Transverse colon (tissue), 4 donors: ENCODE measurements around the gene CFAP221.

Experiments
- CTCF ChIP-seq, 5 experiments: fragments of 200-600 bp in 3 of 5; fragments of 450-650 bp in 2 of 5; sonication (generic) in 3 of 5; IDR thresholded peaks; 1 replicate in 2 of 5; 2 replicates in 3 of 5; pipeline ENCODE4 v1.5.1; 2016 to 2017; ENCODE audit warnings: antibody characterized with exemption in 5 of 5, inconsistent platforms in 3 of 5, mild to moderate bottlenecking in 2 of 5, moderate library complexity in 1 of 5
- POLR2AphosphoS5 ChIP-seq, 3 donors: sonication (generic); formaldehyde crosslinking; IDR thresholded peaks; one replicate each; pipeline ENCODE4 v1.6.1; 2016; ENCODE audit warnings: antibody characterized with exemption in 3 of 3

- TF ChIP-seq POLR2AphosphoS5 (IDR thresholded peaks at IDR 0.05) = no peak
- no peak for TF ChIP-seq CTCF (IDR thresholded peaks at IDR 0.05)
Measured at GRCh38 chr2:119692954-119693353, 148.7 kb downstream of the CFAP221 start.
